ENCODE measurements around the gene STX8.

STX8 gene

DNA sequence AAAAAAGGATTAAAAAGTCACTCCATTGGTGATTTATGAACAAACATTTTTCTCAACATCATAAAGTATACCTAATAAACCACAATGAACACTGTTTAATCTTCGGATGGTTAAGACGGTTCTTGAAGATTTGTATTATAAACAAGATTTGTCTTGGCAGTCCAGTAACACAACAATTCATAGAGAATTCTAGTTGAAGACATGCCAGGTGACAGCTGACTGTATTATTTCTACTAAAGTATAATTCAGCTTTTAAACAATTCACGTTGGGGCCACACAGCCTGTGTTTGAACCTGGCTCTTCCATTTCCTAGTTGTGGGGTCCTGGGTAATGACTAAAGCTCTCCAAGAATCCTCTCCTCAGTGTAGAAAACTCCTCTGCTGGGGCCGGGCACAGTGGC is 22.0 kb downstream of the STX8 start:
- Histone ChIP-seq H3K27ac (no peak overlapping the region), H3K4me3 (no peak overlapping the region)
- TF ChIP-seq, protein P1, sequence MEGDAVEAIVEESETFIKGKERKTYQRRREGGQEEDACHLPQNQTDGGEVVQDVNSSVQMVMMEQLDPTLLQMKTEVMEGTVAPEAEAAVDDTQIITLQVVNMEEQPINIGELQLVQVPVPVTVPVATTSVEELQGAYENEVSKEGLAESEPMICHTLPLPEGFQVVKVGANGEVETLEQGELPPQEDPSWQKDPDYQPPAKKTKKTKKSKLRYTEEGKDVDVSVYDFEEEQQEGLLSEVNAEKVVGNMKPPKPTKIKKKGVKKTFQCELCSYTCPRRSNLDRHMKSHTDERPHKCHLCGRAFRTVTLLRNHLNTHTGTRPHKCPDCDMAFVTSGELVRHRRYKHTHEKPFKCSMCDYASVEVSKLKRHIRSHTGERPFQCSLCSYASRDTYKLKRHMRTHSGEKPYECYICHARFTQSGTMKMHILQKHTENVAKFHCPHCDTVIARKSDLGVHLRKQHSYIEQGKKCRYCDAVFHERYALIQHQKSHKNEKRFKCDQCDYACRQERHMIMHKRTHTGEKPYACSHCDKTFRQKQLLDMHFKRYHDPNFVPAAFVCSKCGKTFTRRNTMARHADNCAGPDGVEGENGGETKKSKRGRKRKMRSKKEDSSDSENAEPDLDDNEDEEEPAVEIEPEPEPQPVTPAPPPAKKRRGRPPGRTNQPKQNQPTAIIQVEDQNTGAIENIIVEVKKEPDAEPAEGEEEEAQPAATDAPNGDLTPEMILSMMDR (IDR thresholded peaks at IDR 0.05), result no peak
- DNase-seq (ENCODE audit: low spot score), result no peak

DNA sequence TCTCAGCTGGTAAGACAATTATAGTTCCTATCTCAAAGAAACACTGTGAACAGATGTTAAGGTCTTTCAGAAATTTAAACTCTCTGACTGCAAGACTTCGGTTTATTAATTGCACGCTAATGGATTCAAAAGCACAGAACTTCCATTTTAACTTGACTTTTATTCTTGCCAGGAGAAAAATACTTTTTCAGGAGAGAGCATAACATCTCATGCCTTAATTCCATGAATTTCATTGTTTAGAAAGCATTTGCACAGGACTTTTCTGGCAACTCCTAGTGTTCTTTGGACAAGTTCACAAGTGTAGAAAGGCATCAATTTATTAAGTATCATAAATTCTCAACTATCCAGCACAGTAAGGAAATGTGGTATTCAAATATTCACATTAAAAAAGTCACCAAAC is 22.4 kb downstream of the STX8 start:
- no peak for DNase-seq (ENCODE audit: low spot score)
- TF ChIP-seq, protein P1 (IDR thresholded peaks at IDR 0.05), result no peak
- no peak overlapping the region for H3K27ac ChIP-seq
- H3K4me3 ChIP-seq, result no peak overlapping the region

- Histone ChIP-seq H3K4me3 (no peak overlapping the region), H3K27ac (no peak overlapping the region)
- TF ChIP-seq, protein P1 (IDR thresholded peaks at IDR 0.05), result no peak
- no peak for DNase-seq (ENCODE audit: low spot score)
Observed at GRCh38 chr17:9549215-9549614, 26.4 kb downstream of the STX8 start.

DNA sequence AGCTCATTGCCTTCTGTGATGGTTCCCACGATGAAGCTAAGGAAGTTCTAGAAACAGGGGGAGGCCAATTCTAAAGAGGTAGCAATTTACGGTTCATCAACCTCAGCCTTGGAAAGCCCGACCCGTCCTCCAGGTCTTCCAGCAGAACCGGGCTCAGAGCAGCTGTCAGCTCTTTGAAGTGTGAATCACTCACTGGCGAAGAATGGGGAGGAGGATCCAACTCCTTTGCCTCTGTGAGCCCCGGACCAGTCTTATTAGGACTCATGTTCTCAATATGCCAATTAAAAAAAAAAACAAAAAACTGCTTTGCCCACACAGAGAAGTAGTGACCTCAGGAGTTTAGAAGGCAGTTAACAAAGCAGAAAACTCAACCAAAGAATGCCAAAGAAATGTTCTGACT is 31.4 kb downstream of the STX8 start:
- Histone ChIP-seq H3K27ac (no peak overlapping the region), H3K4me3 (no peak overlapping the region)
- DNase-seq (ENCODE audit: low spot score), result no peak
- TF ChIP-seq, protein P1 (IDR thresholded peaks at IDR 0.05), result no peak

- Histone ChIP-seq H3K4me3 (no peak overlapping the region), H3K27ac (no peak overlapping the region)
- DNase-seq (ENCODE audit: low spot score), result no peak
- TF ChIP-seq, protein P1 (IDR thresholded peaks at IDR 0.05), result no peak
Observed at GRCh38 chr17:9541718-9542117, 33.9 kb downstream of the STX8 start.

DNA sequence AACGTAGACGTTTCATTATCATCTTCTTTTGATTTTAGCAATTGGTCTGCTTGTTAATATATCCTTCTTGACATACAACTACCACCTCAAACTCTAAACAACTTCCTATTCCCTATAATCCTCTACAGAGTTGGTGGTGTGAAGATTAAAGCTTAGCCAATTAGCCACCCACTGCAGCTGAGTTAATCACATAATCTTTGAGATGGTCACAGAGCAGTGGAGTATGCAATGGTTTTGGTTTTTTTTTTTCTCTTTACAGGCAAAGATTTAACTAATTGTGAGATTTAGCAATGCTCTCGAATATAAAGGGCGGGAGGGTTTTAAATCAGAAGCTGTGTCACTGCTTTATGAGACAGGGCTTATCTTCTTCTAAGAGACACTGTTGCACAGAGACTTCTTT is 37.0 kb downstream of the STX8 start:
- TF ChIP-seq, protein P1 (IDR thresholded peaks at IDR 0.05), result no peak
- Histone ChIP-seq H3K4me3 (no peak overlapping the region), H3K27ac (no peak overlapping the region)
- DNase-seq (ENCODE audit: low spot score), result no peak

- Histone ChIP-seq H3K4me3 (no peak overlapping the region), H3K27ac (no peak overlapping the region)
- DNase-seq (ENCODE audit: low spot score), result no peak
- TF ChIP-seq, protein P1 (IDR thresholded peaks at IDR 0.05), result no peak
Observed at GRCh38 chr17:9537177-9537776, 38.3 kb downstream of the STX8 start.

Measured in coronary artery (tissue), 2 donors.